Astrocyte (in vitro differentiated cells and primary cell): Measurements from ENCODE around the gene GUCA1A.

Source experiments
- EZH2 ChIP-seq: IDR thresholded peaks from 2 replicates; pipeline ENCODE4 v1.6.1; 2012; ENCODE audit warnings: mild to moderate bottlenecking, low read length, inconsistent platforms; ENCODE audit not compliant: insufficient read depth
- TF ChIP-seq, protein P1 (sequence below): IDR thresholded peaks from 2 replicates; pipeline ENCODE4 v1.5.1; 2011; ENCODE audit warnings: low read depth, mild to moderate bottlenecking, inconsistent platforms, low read length, moderate library complexity; ENCODE audit not compliant: insufficient read depth

DNA sequence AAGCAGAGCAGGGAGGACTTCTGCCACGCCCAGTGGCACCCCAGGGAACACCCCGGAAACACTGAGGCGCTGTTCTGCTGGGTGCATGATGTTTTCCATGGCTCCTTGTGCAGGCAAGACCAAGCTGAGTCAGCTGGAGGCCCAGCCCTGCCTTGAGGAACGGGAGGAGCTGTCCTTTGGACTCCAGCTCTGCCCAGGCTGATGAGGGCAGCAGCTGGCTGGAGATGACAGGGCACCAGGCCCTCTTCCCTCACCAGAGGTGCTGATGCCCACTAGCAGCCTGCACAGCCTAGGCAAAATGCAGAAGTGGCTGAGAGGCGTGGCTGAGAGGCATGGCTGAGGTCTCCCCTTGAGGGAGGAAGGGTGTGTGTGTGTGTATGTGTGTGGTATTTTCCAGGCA lies 33.1 kb upstream of the GUCA1A start:
- TF ChIP-seq, protein P1, sequence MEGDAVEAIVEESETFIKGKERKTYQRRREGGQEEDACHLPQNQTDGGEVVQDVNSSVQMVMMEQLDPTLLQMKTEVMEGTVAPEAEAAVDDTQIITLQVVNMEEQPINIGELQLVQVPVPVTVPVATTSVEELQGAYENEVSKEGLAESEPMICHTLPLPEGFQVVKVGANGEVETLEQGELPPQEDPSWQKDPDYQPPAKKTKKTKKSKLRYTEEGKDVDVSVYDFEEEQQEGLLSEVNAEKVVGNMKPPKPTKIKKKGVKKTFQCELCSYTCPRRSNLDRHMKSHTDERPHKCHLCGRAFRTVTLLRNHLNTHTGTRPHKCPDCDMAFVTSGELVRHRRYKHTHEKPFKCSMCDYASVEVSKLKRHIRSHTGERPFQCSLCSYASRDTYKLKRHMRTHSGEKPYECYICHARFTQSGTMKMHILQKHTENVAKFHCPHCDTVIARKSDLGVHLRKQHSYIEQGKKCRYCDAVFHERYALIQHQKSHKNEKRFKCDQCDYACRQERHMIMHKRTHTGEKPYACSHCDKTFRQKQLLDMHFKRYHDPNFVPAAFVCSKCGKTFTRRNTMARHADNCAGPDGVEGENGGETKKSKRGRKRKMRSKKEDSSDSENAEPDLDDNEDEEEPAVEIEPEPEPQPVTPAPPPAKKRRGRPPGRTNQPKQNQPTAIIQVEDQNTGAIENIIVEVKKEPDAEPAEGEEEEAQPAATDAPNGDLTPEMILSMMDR = no peak
- no peak for TF ChIP-seq EZH2
